ENCODE data around the gene EFNA5. TPM values are rescaled to one million over a fixed set of nuclear protein-coding genes. Genes with fewer than 3 reads are reported as not detected.

EFNA5 gene
- total RNA-seq, 1 experiment from 2014 or later = 51.2 TPM

DNA sequence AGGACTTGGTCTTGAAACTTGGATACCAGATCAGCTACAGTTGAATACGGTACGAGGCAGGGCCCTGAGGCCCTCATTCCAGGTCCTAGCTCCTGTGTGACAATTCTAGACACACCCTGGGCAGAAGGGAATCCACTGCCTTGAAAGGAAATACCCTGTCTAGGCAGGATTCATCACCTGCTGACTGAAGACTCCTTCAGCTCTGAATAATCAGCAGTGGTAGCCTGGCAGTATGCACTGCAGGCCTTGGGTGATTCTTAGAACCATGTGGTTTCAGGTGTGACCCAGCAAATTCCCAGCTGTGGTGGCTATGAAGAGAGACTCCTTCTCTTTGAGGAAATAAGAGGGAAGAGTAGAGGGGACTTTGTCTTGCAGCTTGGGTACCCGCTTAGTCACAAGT, 17.2 kb upstream of the EFNA5 start:
- TF ChIP-seq, protein P1, sequence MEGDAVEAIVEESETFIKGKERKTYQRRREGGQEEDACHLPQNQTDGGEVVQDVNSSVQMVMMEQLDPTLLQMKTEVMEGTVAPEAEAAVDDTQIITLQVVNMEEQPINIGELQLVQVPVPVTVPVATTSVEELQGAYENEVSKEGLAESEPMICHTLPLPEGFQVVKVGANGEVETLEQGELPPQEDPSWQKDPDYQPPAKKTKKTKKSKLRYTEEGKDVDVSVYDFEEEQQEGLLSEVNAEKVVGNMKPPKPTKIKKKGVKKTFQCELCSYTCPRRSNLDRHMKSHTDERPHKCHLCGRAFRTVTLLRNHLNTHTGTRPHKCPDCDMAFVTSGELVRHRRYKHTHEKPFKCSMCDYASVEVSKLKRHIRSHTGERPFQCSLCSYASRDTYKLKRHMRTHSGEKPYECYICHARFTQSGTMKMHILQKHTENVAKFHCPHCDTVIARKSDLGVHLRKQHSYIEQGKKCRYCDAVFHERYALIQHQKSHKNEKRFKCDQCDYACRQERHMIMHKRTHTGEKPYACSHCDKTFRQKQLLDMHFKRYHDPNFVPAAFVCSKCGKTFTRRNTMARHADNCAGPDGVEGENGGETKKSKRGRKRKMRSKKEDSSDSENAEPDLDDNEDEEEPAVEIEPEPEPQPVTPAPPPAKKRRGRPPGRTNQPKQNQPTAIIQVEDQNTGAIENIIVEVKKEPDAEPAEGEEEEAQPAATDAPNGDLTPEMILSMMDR (IDR thresholded peaks at IDR 0.05; ENCODE audit: unreplicated experiment) = no peak
- no peak overlapping the region for H3K4me3 Mint-ChIP-seq (ENCODE audit: unreplicated experiment)
- POLR2A ChIA-PET = no interaction called here
- CTCF ChIA-PET = no interaction called here
- no peak overlapping the region for H3K27ac Mint-ChIP-seq (ENCODE audit: low read depth, unreplicated experiment)
- peaks cover under 1% of the 10 kb centered on the region for H3K36me3 Mint-ChIP-seq (ENCODE audit: insufficient read depth, unreplicated experiment)
- no peaks in the 10 kb centered on the region for H3K4me1 Mint-ChIP-seq (ENCODE audit: insufficient read depth, unreplicated experiment)
- H3K27me3 Mint-ChIP-seq (ENCODE audit: insufficient read depth, unreplicated experiment) = no peaks in the 10 kb centered on the region
- peaks cover 15% of the 10 kb centered on the region for H3K9me3 Mint-ChIP-seq (ENCODE audit: unreplicated experiment)
- intact Hi-C loops (cut with micrococcal nuclease) = no loop called here
- no peak for DNase-seq (ENCODE audit: unreplicated experiment)
- no TSS peak for BruUV-seq (replicated peaks)

DNA sequence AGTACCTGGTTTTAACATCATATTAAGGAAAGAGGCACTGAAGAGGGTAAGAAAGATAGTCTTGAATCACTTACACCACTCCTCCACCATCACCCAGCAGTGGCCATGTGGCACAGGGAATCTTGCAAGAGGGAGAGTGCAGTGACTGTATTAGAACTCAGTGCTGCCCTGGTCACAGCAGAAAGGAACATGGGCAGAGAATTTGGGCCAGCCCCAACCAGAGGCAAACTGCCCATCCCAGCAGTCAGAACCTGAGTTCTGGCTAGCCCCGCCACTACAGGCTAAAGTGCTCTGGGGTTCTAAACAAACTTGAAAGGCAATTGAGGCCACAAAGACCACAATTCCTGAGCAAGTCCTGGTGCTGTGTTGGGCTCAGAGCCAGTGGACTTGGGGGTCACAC, 16.7 kb upstream of the EFNA5 start:
- Mint-ChIP-seq H3K36me3 (ENCODE audit: insufficient read depth, unreplicated experiment) (no peaks in the 10 kb centered on the region), H3K27ac (ENCODE audit: low read depth, unreplicated experiment) (no peak overlapping the region), H3K9me3 (ENCODE audit: unreplicated experiment) (peaks cover 13% of the 10 kb centered on the region), H3K4me1 (ENCODE audit: insufficient read depth, unreplicated experiment) (no peaks in the 10 kb centered on the region), H3K27me3 (ENCODE audit: insufficient read depth, unreplicated experiment) (no peaks in the 10 kb centered on the region), H3K4me3 (ENCODE audit: unreplicated experiment) (no peak overlapping the region)
- no TSS peak for BruUV-seq (replicated peaks)
- no peak for DNase-seq (ENCODE audit: unreplicated experiment)
- intact Hi-C loops (cut with micrococcal nuclease) = no loop called here
- POLR2A ChIA-PET = no interaction called here
- CTCF ChIA-PET = no interaction called here
- TF ChIP-seq, protein P1 (IDR thresholded peaks at IDR 0.05; ENCODE audit: unreplicated experiment) = no peak

GRCh38 chr5:107682533-107682932, 11.8 kb upstream of the EFNA5 start:
- H3K27ac Mint-ChIP-seq (ENCODE audit: low read depth, unreplicated experiment) = no peak overlapping the region
- H3K9me3 Mint-ChIP-seq (ENCODE audit: unreplicated experiment) = no peaks in the 10 kb centered on the region
- no peak for DNase-seq (ENCODE audit: unreplicated experiment)
- BruUV-seq (replicated peaks) = no TSS peak
- intact Hi-C loops (cut with micrococcal nuclease) = no loop called here
- no peaks in the 10 kb centered on the region for H3K36me3 Mint-ChIP-seq (ENCODE audit: insufficient read depth, unreplicated experiment)
- no peak overlapping the region for H3K4me3 Mint-ChIP-seq (ENCODE audit: unreplicated experiment)
- TF ChIP-seq, protein P1 (IDR thresholded peaks at IDR 0.05; ENCODE audit: unreplicated experiment) = no peak
- CTCF ChIA-PET = interaction anchor here (0.6 kb wide), 1 partner anchor 411 kb away, joined by 3 read pairs; no protein-coding TSS in a partner anchor
- POLR2A ChIA-PET = no interaction called here
- no peaks in the 10 kb centered on the region for H3K27me3 Mint-ChIP-seq (ENCODE audit: insufficient read depth, unreplicated experiment)
- no peaks in the 10 kb centered on the region for H3K4me1 Mint-ChIP-seq (ENCODE audit: insufficient read depth, unreplicated experiment)

- H3K4me3 Mint-ChIP-seq (ENCODE audit: unreplicated experiment) = no peak overlapping the region
- BruUV-seq (replicated peaks) = no TSS peak
- no peaks in the 10 kb centered on the region for H3K27me3 Mint-ChIP-seq (ENCODE audit: insufficient read depth, unreplicated experiment)
- ChIA-PET CTCF (interaction anchor here (1.2 to 1.6 kb wide), 2 partner anchors 8 to 65 kb away, joined by 3 to 4 read pairs; no protein-coding TSS in a partner anchor), POLR2A (interaction anchor here (0.6 kb wide), 1 partner anchor 532 kb away, joined by 3 read pairs; no protein-coding TSS in a partner anchor)
- no peaks in the 10 kb centered on the region for H3K4me1 Mint-ChIP-seq (ENCODE audit: insufficient read depth, unreplicated experiment)
- H3K27ac Mint-ChIP-seq (ENCODE audit: low read depth, unreplicated experiment) = no peak overlapping the region
- no peaks in the 10 kb centered on the region for H3K9me3 Mint-ChIP-seq (ENCODE audit: unreplicated experiment)
- TF ChIP-seq, protein P1 (IDR thresholded peaks at IDR 0.05; ENCODE audit: unreplicated experiment) = no peak
- DNase-seq (ENCODE audit: unreplicated experiment) = no peak
- no peaks in the 10 kb centered on the region for H3K36me3 Mint-ChIP-seq (ENCODE audit: insufficient read depth, unreplicated experiment)
- intact Hi-C loops (cut with micrococcal nuclease) = no loop called here
Observed at GRCh38 chr5:107680799-107681198, 10.1 kb upstream of the EFNA5 start.

All from MCF 10A (cell line).